HL-60 (cell line): ENCODE measurements around the gene MARCHF3.

ENCODE experiments used
- DNase-seq, 2 experiments: peaks; one replicate each; pipeline ENCODE4 v3.0.0-alpha.2; 2010 to 2020; ENCODE audit warnings: low read depth in 1 of 2, low spot score in 1 of 2
- H3K27ac ChIP-seq: fragments of 250-450 bp; sonication (Bioruptor Pico); replicated peaks from 2 replicates; pipeline ENCODE4 v1.5.1; 2020; ENCODE audit warnings: mild to moderate bottlenecking, moderate library complexity
- H3K27me3 ChIP-seq: fragments of 250-450 bp; sonication (Bioruptor Pico); 2 replicates; pipeline ENCODE4 v1.5.1; 2021; ENCODE audit warnings: mild to moderate bottlenecking, moderate library complexity; ENCODE audit not compliant: insufficient read depth, poor library complexity, severe bottlenecking
- H3K4me3 ChIP-seq: replicated peaks from 2 replicates; pipeline ENCODE4 v1.5.1; 2011; ENCODE audit warnings: mild to moderate bottlenecking, control low read depth, low read length; ENCODE audit not compliant: insufficient read depth
- CTCF ChIP-seq: IDR thresholded peaks from one replicate; pipeline ENCODE4 v1.5.1; 2011; ENCODE audit warnings: low read length, control low read depth, inconsistent platforms; ENCODE audit not compliant: insufficient read depth
- GABPA ChIP-seq: IDR thresholded peaks from 2 replicates; pipeline ENCODE4 v1.6.1; 2012; ENCODE audit warnings: low read depth
- POLR2AphosphoS5 ChIP-seq: IDR thresholded peaks from 2 replicates; pipeline ENCODE4 v1.6.1; 2012; ENCODE audit warnings: low read depth
- REST ChIP-seq: IDR thresholded peaks from 2 replicates; pipeline ENCODE4 v1.6.1; 2012; ENCODE audit warnings: low read depth; ENCODE audit not compliant: insufficient replicate concordance
- SPI1 ChIP-seq: IDR thresholded peaks from 2 replicates; pipeline ENCODE4 v1.6.1; 2012; ENCODE audit warnings: low read depth, mild to moderate bottlenecking, borderline replicate concordance

The MARCHF3 gene

GRCh38 chr5:126936775-126937418, 93.5 kb downstream of the MARCHF3 start:
- no peak overlapping the region for H3K27ac ChIP-seq
- no peaks in the 10 kb centered on the region for H3K27me3 ChIP-seq
- TF ChIP-seq SPI1 (no peak), REST (no peak), POLR2AphosphoS5 (no peak), CTCF (no peak), GABPA (no peak)
- H3K4me3 ChIP-seq: no peak overlapping the region
- no peak for DNase-seq

GRCh38 chr5:126931963-126932660, 98.2 kb downstream of the MARCHF3 start:
- Histone ChIP-seq H3K27ac (no peak overlapping the region), H3K4me3 (no peak overlapping the region), H3K27me3 (no peaks in the 10 kb centered on the region)
- DNase-seq: no peak
- TF ChIP-seq GABPA: no peak
- TF ChIP-seq SPI1: no peak
- no peak for TF ChIP-seq REST
- no peak for TF ChIP-seq CTCF
- no peak for TF ChIP-seq POLR2AphosphoS5

- H3K27ac ChIP-seq: no peak overlapping the region
- no peak overlapping the region for H3K4me3 ChIP-seq
- no peak for TF ChIP-seq CTCF
- TF ChIP-seq POLR2AphosphoS5: no peak
- TF ChIP-seq REST: no peak
- no peak for TF ChIP-seq GABPA
- no peak for TF ChIP-seq SPI1
- DNase-seq: no peak
- H3K27me3 ChIP-seq: no peaks in the 10 kb centered on the region
Observed at GRCh38 chr5:126928041-126928440, 102.3 kb downstream of the MARCHF3 start.
